Activated CD8-positive, alpha-beta memory T cell treated with anti-CD3 and anti-CD28 coated beads for 1 hour (primary cell): ENCODE results near the gene PRRX2.
"Not testable (repeated sequence)": the region's sequence is repeated elsewhere in the genome, so short reads cannot be mapped to it uniquely, and the experiment has no call there.

Experiments used
- DNase-seq, 2 donors: peaks; one replicate each; pipeline ENCODE4 v3.0.0-alpha.2; 2020; ENCODE audit warnings: low read depth in 1 of 2; ENCODE audit errors: extremely low read depth in 1 of 2

Gene PRRX2

DNA sequence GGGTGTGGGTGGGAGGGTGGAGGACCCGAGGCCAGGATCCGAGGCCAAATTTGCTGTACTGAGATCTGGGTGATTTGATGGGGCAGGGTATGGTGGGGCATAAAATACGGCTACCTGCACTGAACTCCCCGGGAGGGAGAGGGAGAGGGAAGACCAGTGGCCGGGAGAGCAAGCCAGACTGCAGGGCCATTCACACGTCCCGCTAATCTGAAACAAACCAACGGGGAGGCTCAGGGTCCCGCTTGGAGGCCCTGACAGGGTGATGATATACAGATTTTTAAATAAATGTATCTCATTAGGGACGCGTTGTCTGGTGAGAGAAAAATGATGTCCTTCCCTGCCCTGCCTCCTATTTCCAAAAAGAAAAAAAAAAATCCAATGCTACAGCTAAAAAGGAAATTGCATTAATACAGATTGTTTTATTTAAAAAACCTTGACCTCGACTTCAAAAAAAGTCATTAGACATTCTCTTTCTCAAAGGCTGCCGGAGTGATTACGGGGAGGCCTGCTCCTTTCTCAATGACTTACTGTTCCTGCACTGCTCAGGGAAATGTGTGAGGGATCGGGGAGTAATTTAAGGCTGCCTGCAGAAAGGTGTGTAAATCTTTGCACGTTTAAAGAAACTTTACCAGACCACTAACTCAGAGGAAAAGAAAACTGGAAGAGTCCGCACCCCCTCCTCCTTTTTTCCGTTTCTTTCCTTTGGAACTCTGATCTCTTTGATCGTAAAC lies 11.5 kb upstream of the PRRX2 start:
- DNase-seq = no peak

DNA sequence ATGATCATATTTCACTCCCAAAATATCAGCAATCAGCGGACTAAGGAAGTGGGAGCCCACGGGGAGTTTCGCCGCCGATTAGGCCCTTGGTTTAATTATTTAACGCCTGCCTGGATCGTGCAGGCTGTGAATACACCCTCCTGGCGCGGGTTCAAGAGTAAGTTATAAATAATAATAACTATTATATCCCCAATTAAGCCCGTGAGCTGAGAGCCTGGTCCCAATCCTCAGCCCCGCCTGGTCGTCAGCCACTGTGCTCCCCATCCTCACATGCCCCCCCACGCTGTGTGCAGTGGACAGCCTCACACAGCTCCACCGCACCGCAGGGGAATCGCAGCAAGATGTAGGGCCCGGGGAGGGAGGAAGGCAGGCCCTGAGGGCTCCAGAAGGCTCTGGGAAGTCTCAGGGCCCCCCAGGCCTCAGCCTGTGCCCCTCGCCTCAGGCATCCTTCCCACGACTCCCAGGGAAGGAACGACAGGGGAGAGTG lies 10.8 kb upstream of the PRRX2 start:
- DNase-seq = no peak

- DNase-seq = no peak
Measured at GRCh38 chr9:129655154-129655553, 10.3 kb upstream of the PRRX2 start.

DNA sequence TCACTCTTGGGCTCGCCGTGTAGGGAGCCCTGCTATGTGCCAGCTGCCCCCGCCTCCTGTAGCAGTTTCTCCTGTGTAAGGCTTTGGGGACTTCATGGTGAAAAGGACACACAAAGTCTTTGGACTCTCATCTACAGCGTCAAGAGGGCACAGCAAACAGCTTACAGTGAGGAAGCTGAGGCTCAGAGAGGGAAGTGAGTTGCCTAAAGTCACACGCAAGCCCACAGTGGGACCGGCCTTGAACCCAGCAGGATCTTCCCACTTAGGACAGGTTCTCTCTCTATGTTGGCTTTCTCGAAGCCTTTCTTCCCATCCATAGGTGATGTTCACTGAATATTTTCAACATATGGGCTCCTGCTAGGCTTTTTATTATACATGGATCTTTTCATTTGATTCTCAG lies 9.8 kb upstream of the PRRX2 start:
- no peak for DNase-seq

GRCh38 chr9:129656795-129657390 lies 8.6 kb upstream of the PRRX2 start:
- no peak for DNase-seq

GRCh38 chr9:129661029-129661428 lies 4.4 kb upstream of the PRRX2 start:
- DNase-seq = no peak

GRCh38 chr9:129662239-129662638 lies 3.2 kb upstream of the PRRX2 start:
- DNase-seq = not testable (repeated sequence)

DNA sequence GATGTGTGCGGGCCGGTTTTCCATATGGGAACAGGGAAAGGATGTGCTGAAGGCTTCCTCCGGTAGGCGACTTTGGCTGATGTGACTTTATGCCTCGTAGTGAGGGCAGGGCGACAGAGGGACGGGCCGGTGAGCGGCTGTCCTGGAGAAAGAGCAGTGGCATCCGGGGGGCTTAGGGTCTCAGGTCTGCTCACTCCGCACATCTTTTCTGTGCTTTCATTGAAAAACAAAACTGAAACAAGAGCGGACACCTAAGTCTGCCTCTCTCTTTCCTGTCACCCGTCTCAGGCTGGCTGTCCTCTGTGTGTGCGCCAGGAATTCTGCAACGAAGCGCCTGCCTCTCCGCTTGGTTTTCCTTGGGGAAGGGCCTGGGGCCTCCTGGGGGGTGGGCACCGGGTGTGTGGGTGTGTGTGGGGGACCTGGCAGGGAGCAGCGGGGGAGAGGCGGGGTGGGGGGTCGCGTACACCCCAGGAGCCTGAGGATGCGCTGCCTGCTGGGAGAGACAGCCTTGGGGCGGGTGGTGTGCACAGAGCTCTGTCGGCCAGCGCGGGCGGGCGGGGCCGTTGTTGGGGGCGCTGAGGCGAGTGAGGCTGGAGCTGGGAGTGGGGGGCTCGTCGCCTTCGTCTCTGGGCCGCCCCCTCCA lies 580 bp upstream of the PRRX2 start:
- DNase-seq = no peak

DNA sequence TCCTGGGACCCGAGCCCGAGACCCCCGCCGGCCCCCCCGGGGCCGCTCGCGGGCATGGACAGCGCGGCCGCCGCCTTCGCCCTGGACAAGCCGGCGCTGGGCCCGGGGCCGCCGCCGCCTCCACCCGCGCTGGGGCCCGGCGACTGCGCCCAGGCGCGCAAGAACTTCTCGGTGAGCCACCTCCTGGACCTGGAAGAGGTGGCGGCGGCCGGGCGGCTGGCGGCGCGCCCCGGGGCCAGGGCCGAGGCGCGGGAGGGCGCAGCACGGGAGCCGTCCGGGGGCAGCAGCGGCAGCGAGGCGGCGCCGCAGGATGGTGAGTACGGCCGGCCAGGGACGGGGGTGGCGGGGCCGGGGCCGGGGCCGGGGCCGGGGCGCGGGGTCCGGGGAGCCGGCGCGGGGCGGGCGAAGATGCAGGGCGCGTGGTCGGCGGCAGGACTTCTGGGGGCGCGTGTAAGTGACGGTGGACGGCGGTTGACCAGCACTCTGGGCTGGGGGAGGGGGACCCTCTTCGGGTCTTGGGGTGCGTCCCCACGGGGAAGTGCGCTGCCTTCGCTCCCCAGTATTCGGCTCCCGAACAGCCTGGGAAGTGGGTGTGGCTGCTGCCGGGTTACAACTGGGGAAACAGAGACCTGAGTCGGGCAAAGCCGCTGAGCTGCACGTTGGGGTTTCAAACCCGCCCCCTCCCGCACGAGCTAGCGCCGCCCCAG lies 520 bp downstream of the PRRX2 start:
- DNase-seq = no peak

DNA sequence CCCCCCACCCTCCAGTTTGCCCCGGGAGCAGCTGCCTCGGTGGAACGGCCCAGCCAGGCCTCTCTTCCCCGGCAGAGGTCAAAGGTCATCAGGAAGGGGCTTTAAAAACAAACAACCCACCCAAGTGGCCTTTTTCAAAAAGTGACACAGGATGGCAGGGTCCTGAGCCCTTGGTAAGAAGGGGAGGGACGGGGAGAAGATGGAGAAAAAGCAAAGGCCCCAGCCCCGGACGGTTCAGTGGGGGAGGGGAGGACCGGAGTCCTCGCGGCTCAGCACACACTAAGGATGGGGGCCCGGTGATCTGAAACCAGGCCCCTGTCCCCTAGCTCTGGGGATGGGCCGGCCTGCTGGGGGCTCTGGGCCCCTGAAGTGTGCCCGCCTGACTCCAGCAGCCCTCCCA lies 1.1 kb downstream of the PRRX2 start:
- DNase-seq = no peak

GRCh38 chr9:129667378-129667777 lies 1.9 kb downstream of the PRRX2 start:
- no peak for DNase-seq

GRCh38 chr9:129667850-129668249 lies 2.4 kb downstream of the PRRX2 start:
- no peak for DNase-seq

- DNase-seq = no peak
Measured at GRCh38 chr9:129669141-129669718, 3.8 kb downstream of the PRRX2 start.

DNA sequence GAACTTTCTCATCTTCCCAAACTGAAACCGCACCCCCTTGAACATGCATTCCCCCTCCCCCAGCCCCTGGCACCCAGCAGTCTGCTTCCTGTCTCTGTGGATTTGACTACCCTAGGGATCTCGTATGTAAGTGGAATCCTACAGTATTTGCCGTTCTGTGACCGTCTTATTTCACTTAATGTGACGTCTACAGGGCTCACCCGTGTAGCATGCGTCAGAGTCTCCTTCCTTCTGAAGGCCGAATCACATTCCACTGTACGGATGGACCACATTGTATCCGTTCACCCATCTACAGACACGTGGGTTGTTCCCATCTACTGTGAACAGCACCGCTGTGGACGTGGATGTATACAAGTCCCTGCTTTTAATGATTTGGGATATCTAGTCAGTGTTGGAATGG lies 4.5 kb downstream of the PRRX2 start:
- no peak for DNase-seq

DNA sequence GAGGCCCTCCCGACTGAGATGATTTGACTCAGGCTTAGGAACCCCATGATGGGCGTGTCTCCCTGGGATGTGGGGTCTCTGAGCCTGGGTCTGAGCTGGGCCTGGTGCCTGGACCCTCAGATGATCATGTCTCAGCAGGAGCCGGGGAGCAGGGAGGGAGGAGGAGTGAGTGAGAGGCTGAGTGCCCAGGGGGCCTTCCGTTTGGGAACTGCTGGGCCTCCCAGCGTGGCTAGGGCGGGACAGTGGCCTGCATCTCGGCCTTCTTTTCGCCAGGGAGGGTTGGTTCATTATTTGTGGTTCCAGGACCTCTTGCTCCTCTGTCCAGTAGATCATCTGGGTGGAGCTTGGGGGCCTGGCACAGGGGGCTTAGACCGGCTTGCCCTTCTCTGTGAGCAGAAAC lies 5.6 kb downstream of the PRRX2 start:
- no peak for DNase-seq

GRCh38 chr9:129671519-129671918 lies 6.1 kb downstream of the PRRX2 start:
- no peak for DNase-seq

- no peak for DNase-seq
Measured at GRCh38 chr9:129672702-129673101, 7.3 kb downstream of the PRRX2 start.

GRCh38 chr9:129673602-129674001 lies 8.2 kb downstream of the PRRX2 start:
- DNase-seq = no peak

DNA sequence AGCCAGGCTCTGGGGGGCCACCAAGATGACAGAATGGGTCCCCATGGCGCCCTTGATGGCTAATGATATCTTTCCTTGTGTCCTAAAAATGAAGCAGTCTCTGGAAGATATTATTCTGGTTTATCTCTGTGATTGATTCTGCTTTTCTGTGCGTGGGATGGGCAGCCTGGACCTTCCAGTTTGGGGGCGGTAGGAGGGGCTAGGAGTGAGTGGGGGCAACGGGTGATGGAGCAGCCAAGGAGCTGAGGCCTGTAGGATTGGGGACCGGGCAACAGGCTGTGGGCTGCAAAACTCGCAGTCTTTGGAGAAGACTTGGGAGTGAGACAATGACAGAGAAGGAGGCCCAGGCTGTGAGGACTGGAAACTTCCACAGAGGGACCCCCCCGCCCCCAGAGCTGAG lies 8.8 kb downstream of the PRRX2 start:
- DNase-seq = no peak

DNA sequence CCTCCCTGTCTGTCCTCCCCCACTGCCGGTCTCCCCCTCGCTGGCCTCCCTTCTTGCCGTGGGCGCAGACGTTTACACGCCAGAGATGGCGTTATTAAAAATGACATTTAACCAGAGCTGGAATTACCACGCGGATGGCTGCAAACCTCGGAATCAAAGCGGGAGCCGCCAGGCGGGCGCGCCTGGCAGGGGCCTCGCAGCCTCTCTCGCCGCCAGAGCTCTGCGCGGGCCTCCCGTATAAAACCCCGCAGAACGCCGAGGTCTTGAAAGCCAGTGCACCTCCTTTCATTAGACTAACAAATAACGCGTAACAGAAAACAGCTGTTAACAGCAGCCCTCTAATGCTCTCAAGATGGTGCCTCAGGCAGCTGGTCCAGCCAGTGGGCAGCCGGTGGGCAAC lies 10.2 kb downstream of the PRRX2 start:
- DNase-seq = no peak

GRCh38 chr9:129676287-129676686 lies 10.8 kb downstream of the PRRX2 start:
- no peak for DNase-seq
